RWPE1 (cell line): ENCODE results near the gene AFM.

ENCODE experiments used
- CTCF ChIA-PET: fragments of 350-600 bp; sonication (Branson Sonifier 250); formaldehyde crosslinking; extraction: SDS; loops from one replicate; lab custom pipeline; 2021; lab: Yijun Ruan, JAX
- POLR2A ChIA-PET: fragments of 400-600 bp; formaldehyde crosslinking; extraction: SDS; loops from one replicate; lab custom pipeline; 2020; ENCODE audit warnings: antibody characterized with exemption; ENCODE audit not compliant: low non-redundant PET; lab: Yijun Ruan, JAX
- DNase-seq: peaks from one replicate; pipeline ENCODE4 v3.0.0; 2012; ENCODE audit warnings: low spot score
- H3K27ac ChIP-seq: fragments of 450-650 bp; 2 replicates; pipeline ENCODE4 v1.5.1; 2017
- CTCF ChIP-seq: fragments of 450-650 bp; conservative IDR thresholded peaks from 2 replicates; pipeline ENCODE4 v1.5.1; 2017; ENCODE audit warnings: low read depth, mild to moderate bottlenecking

AFM gene

GRCh38 chr4:73520821-73521220 is 39.3 kb downstream of the AFM start:
- no peak overlapping the region for H3K27ac ChIP-seq
- no peak for DNase-seq
- no peak for TF ChIP-seq CTCF
- ChIA-PET POLR2A (no interaction called here), CTCF (no interaction called here)

GRCh38 chr4:73523126-73523525 is 41.6 kb downstream of the AFM start:
- no peak for TF ChIP-seq CTCF
- CTCF ChIA-PET, result interaction anchor here (0.5 kb wide), 1 partner anchor 63 kb away, joined by 3 read pairs; no protein-coding TSS in a partner anchor
- POLR2A ChIA-PET, result no interaction called here
- no peak for DNase-seq
- no peak overlapping the region for H3K27ac ChIP-seq

- ChIA-PET CTCF (no interaction called here), POLR2A (no interaction called here)
- no peak for TF ChIP-seq CTCF
Observed at GRCh38 chr4:73525611-73526010, 44.1 kb downstream of the AFM start.

DNA sequence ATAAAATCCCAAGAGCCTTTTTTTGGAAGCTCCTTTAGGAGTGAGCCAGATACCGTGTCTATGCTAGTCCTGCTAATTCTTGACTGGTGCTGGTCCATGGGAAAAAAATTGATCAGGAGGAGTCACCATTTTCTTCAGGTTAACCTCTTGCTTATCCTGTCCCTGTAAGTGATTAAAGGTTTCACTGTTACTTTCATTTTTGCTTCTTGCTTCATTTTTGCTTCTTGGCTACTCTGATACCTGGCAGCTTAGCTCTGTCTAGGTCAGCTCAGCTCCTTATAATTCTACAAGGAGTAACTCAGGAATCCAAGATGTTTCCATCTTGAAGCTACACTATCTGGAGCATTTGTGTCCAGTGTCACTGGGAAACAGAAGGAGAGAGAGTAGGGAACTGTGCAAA is 45.7 kb downstream of the AFM start:
- TF ChIP-seq CTCF, result no peak
- no peak overlapping the region for H3K27ac ChIP-seq
- DNase-seq, result no peak
- ChIA-PET POLR2A (no interaction called here), CTCF (interaction anchor here (0.6 to 0.7 kb wide), 2 partner anchors 69 to 74 kb away, joined by 3 read pairs; no protein-coding TSS in a partner anchor)

More at GRCh38 chr4:73525611-73526010, 44.1 kb downstream of the AFM start:
- DNase-seq, result no peak
- H3K27ac ChIP-seq, result no peak overlapping the region

- H3K27ac ChIP-seq, result no peak overlapping the region
- CTCF ChIA-PET, result no interaction called here
- POLR2A ChIA-PET, result no interaction called here
- DNase-seq, result no peak
- no peak for TF ChIP-seq CTCF
Observed at GRCh38 chr4:73528171-73528570, 46.6 kb downstream of the AFM start.

GRCh38 chr4:73533515-73534422 is 52.2 kb downstream of the AFM start:
- POLR2A ChIA-PET, result no interaction called here
- TF ChIP-seq CTCF, result no peak
- no peak for DNase-seq
- H3K27ac ChIP-seq, result no peak overlapping the region
- CTCF ChIA-PET, result no interaction called here
